BJ (cell line): Measurements from ENCODE around the gene ZNF213. TPM values are rescaled to one million over a fixed set of nuclear protein-coding genes. Genes with fewer than 3 reads are reported as not detected.

Source experiments
- CTCF ChIA-PET: fragments of 350-600 bp; formaldehyde crosslinking; extraction: SDS; loops from one replicate; lab custom pipeline; 2021; ENCODE audit warnings: antibody characterized with exemption, inconsistent platforms; lab: Yijun Ruan, JAX
- POLR2A ChIA-PET: fragments of 300-600 bp; sonication (Branson Sonifier 250); formaldehyde crosslinking; extraction: SDS; loops from one replicate; lab custom pipeline; 2021; ENCODE audit warnings: antibody characterized with exemption; lab: Charles Lee
- DNase-seq: peaks from one replicate; pipeline ENCODE4 v3.0.0-alpha.2; 2011; ENCODE audit warnings: low read depth
- H3K27me3 ChIP-seq: 2 replicates; pipeline ENCODE4 v1.6.0; 2011; ENCODE audit warnings: low read length; ENCODE audit not compliant: control insufficient read depth, insufficient read depth
- H3K36me3 ChIP-seq: 2 replicates; pipeline ENCODE4 v1.5.1; 2011; ENCODE audit warnings: low read length; ENCODE audit not compliant: control insufficient read depth, insufficient read depth
- H3K4me3 ChIP-seq: 2 replicates; pipeline ENCODE4 v1.5.1; 2011; ENCODE audit warnings: low read depth, mild to moderate bottlenecking, control low read depth, low read length
- polyA plus RNA-seq: library from polyadenylated mRNA; depleted of rRNA; stranded (reverse); fragments of >200 nt; gene quantifications from 2 replicates; pipeline ENCODE4 v1.2.3, GENCODE V29; 2011
- TF ChIP-seq, protein P1 (sequence below): IDR thresholded peaks from 2 replicates; pipeline ENCODE4 v1.5.1; 2011; ENCODE audit warnings: low read depth, mild to moderate bottlenecking, control low read depth, inconsistent platforms, low read length, moderate library complexity; ENCODE audit not compliant: insufficient read depth

The ZNF213 gene
- polyA plus RNA-seq, 1 experiment = 0.77 TPM

DNA sequence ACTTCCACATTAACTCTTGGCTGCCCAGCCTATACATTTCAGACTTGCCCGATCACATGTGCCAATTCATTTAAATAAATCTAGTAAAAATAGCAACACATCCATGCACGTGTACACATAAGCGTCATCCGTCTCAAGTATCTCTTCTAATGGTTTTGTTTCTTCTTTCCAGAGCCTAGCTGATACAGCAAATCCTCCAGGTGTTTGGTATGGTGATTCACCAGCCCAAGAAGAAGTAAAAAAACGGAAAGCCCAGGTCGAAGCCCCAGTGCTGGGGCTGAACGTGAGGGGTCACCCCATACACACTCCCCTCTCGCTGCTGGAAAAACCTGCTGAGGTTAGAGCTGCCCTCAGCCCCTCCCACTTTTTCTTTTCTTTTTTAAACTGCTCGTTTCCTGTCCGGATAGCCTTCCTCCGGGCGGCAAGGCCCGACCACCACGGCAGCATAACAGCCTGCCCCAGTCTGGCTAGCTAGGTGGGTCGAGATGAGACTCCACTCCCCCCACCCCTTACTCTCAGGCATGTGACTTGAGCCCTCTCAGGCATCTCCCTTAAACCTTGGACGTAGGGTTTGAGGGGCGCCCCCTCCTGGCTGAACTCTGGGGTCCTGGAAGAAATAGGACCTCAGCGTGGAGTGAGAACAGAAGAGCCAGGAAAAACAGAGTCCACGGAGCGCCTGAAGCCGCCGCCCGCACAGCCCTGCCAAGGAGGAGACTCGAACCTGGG is 39.2 kb downstream of the ZNF213 start:
- H3K27me3 ChIP-seq = peaks cover 9% of the 10 kb centered on the region
- H3K4me3 ChIP-seq = no peak overlapping the region
- H3K36me3 ChIP-seq = no peaks in the 10 kb centered on the region
- TF ChIP-seq, protein P1, sequence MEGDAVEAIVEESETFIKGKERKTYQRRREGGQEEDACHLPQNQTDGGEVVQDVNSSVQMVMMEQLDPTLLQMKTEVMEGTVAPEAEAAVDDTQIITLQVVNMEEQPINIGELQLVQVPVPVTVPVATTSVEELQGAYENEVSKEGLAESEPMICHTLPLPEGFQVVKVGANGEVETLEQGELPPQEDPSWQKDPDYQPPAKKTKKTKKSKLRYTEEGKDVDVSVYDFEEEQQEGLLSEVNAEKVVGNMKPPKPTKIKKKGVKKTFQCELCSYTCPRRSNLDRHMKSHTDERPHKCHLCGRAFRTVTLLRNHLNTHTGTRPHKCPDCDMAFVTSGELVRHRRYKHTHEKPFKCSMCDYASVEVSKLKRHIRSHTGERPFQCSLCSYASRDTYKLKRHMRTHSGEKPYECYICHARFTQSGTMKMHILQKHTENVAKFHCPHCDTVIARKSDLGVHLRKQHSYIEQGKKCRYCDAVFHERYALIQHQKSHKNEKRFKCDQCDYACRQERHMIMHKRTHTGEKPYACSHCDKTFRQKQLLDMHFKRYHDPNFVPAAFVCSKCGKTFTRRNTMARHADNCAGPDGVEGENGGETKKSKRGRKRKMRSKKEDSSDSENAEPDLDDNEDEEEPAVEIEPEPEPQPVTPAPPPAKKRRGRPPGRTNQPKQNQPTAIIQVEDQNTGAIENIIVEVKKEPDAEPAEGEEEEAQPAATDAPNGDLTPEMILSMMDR = peak; percentile 26
- ChIA-PET CTCF (interaction anchor here (0.6 to 1.4 kb wide), 3 partner anchors 9 to 1069 kb away, joined by 3 to 5 read pairs (median 3); no protein-coding TSS in a partner anchor), POLR2A (no interaction called here)
- no peak for DNase-seq

DNA sequence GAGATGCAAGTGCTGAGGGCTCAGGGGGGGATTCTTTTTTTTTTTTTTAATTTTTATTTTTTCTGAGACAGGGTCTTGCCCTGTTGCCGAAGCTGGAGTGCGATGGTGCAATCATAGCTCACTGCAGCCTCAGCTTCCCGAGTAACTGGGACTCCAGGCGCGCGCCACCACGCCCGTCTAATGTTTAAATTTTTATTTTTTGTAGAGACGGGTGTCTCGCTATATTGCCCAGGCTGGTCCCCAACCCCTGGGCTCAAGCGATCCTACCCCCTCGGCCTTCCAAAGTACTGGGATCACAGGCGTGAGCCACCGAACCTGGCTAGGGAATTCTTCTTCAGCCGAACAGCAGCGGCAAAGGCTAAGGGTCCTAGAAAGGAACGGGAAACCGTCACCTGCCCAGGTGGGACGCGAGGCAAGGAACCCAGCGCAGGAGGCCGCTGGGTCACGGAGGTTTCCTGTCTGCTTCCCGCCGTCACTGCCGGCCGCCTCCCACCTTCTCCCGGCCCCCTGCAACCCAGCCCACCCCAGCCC is 39.9 kb downstream of the ZNF213 start:
- Histone ChIP-seq H3K36me3 (no peaks in the 10 kb centered on the region), H3K27me3 (peaks cover 8% of the 10 kb centered on the region), H3K4me3 (no peak overlapping the region)
- ChIA-PET POLR2A (no interaction called here), CTCF (interaction anchor here (1.4 kb wide), 1 partner anchor 8 kb away, joined by 5 read pairs; no protein-coding TSS in a partner anchor)
- TF ChIP-seq, protein P1 = no peak; the same call in 1 of the 2 replicates
- no peak for DNase-seq

DNA sequence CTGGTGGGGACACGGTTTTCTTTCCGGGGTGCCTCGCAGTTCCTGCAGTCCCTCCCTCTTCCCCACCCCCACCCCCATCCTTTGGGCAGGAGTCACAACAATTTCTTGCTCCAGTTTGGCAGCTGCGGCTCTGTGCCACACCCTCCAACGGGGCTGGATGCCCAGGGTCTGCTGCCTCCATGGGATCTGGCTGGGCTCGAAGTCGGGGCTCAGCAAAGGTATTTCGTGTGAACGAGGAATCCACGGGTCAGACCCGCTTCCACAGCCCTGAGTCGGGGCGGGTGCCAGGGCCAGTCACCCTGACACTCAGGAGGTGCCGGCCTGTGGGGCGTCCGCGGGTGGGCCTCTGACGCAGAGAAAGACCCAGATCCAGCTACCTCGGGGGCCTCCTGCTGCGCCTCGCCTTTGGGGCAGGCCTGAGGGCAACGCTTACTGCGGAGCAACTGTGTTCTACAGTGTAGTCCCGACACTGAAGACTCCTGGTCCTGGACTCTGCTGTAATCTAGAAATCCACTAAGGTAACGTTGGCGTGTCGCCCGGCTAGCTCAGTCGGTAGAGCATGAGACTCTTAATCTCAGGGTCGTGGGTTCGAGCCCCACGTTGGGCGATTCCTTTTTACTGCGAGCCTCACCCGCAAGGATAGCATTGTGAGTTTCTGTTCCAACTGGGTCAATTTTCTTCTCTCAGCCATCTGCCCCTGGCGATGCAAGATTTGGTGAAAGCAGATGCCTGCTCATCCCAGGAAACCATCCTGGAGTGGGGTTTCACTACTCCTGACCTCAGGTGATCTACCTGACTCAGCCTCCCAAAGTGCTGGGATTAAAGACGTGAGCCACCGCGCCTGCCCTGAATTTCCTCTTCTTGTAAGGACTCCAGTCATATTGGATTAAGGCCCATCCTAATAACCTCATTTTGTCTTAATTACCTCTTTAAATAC is 40.6 kb downstream of the ZNF213 start:
- Histone ChIP-seq H3K36me3 (no peaks in the 10 kb centered on the region), H3K27me3 (peaks cover 5% of the 10 kb centered on the region), H3K4me3 (peak overlapping the region; percentile 7; the same call in 1 of the 2 replicates)
- DNase-seq = no peak
- ChIA-PET POLR2A (no interaction called here), CTCF (interaction anchor here (0.6 kb wide), 1 partner anchor 11 kb away, joined by 3 read pairs; no protein-coding TSS in a partner anchor)
- TF ChIP-seq, protein P1 = no peak

DNA sequence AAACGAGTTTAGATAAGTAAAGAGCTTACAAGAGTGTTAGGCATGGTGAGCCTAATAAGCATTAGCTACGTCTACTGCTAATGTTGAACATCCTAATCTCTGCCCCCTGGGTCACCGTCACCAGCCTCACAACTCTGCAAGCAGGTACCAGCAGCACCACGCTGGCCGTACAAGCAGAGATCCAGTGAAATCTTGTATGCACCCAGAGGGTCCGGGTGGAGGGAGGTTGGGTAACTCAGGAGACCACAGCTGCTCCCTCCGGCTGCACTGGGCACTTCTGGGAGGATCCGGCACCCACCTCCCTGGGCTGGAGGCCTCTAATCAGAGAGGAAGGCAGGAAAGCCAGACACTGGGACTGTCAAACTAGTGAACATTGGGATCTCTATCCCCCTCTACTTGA is 44.8 kb downstream of the ZNF213 start:
- ChIA-PET CTCF (no interaction called here), POLR2A (no interaction called here)
- no peak for DNase-seq
- Histone ChIP-seq H3K27me3 (peaks cover 5% of the 10 kb centered on the region), H3K4me3 (no peak overlapping the region), H3K36me3 (no peaks in the 10 kb centered on the region)
- TF ChIP-seq, protein P1 = no peak
